ENCODE data around the gene HOXD3.

The HOXD3 gene

GRCh38 chr2:176121190-176122051, 35.7 kb upstream of the HOXD3 start:
- in situ Hi-C loops (cut with MboI; ENCODE audit: low sequenced_read_pairs): no loop called here

- in situ Hi-C loops (cut with MboI; ENCODE audit: low sequenced_read_pairs): no loop called here
Observed at GRCh38 chr2:176122052-176122682, 34.9 kb upstream of the HOXD3 start.

DNA sequence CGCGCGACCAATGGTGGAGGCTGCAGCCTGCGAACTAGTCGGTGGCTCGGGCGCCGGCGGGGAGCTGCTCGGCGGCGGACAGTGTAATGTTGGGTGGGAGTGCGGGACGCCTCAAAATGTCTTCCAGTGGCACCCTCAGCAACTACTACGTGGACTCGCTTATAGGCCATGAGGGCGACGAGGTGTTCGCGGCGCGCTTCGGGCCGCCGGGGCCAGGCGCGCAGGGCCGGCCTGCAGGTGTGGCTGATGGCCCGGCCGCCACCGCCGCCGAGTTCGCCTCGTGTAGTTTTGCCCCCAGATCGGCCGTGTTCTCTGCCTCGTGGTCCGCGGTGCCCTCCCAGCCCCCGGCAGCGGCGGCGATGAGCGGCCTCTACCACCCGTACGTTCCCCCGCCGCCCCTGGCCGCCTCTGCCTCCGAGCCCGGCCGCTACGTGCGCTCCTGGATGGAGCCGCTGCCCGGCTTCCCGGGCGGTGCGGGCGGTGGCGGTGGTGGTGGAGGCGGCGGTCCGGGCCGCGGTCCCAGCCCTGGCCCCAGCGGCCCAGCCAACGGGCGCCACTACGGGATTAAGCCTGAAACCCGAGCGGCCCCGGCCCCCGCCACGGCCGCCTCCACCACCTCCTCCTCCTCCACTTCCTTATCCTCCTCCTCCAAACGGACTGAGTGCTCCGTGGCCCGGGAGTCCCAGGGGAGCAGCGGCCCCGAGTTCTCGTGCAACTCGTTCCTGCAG, 34.3 kb upstream of the HOXD3 start, which contains the start of gene HOXD9:
HOXD9 (plus strand) TSS at position 37 of the 728 bp plus-strand sequence; CDS start at position 87, 50 bp downstream.
- in situ Hi-C loops (cut with MboI; ENCODE audit: low sequenced_read_pairs): no loop called here

DNA sequence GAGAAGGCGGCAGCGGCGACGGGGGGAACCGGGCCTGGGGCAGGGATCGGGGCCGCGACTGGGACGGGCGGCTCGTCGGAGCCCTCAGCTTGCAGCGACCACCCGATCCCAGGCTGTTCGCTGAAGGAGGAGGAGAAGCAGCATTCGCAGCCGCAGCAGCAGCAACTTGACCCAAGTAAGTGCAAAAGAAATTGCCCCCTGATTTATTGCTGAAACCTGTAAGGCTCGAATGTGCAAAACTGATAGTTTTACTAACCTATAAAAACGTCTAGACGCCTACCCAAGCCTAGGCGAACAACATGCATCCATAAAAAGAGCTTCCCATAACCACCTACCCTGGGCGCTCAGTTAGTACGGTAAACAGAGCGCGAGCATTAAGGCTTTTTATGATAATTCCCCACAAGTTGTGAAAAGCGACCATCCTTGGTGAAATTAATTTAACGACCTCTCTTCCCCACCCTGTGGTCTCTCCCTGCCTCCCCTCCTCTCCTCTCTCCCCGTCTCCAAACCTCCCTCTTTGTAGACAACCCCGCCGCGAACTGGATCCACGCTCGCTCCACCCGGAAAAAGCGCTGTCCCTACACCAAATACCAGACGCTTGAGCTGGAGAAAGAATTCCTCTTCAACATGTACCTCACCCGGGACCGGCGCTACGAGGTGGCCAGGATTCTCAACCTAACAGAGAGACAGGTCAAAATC, 33.5 kb upstream of the HOXD3 start:
- in situ Hi-C loops (cut with MboI; ENCODE audit: low sequenced_read_pairs): no loop called here

- in situ Hi-C loops (cut with MboI; ENCODE audit: low sequenced_read_pairs): no loop called here
Observed at GRCh38 chr2:176124110-176124946, 32.8 kb upstream of the HOXD3 start.

DNA sequence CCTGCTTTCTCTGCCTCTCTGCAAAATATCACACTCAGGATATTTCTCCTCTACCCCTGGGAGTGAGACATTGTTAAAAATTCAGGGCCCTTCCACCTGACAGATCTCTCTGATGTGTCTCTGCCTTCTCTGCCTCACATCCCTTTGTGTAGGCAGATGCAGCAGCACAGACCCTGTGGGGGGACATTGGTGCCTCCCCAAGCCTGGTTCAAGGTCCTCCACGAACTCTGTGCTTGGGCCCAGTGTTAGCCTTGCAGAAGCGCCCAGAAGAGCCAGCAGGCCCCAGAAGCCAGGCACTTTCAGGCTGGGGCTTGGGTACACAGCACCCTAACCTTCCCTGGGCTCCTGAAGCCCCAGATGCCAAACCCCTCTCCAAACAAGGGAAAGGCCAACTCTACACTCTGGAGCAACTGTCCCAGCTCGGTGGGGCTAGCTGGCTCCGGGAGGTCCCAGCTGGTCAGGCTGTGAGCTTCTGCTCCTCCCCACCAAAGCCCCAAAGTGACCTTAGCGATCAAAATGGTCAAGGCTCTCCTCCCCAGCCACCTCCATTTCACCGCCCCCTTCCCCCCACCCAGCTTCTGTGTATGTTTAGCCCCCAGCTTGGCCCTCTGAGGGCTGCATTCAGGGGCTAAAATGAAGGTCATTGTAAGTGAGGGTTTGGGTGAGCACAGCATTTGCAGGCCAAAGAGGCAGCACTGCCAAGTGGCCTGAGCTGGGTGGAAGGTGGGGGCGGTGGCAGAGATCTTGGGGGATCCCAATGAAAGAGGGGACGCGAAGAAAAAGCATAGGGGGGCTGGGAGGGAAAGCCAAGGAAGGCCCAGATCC, 31.9 kb upstream of the HOXD3 start:
- in situ Hi-C loops (cut with MboI; ENCODE audit: low sequenced_read_pairs): loop anchor here (25.0 kb wide), 2 partner anchors 537 to 1012 kb away; no protein-coding TSS in a partner anchor

DNA sequence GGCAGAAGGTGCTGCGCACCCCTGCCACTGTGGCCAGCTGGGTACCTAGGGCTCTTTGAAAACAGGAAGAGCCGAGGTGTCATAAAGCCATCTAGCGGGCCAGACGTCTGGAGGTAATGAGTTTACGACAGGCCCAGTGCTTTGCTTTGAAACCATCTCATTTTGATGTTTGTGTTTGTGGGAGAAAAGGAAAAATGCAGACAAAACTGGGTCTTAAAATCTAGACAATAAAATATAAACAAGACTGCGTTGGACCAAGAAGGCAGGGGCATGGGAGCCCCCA, 31.4 kb upstream of the HOXD3 start:
- in situ Hi-C loops (cut with MboI; ENCODE audit: low sequenced_read_pairs): loop anchor here (25.0 kb wide), 2 partner anchors 537 to 1012 kb away; no protein-coding TSS in a partner anchor

DNA sequence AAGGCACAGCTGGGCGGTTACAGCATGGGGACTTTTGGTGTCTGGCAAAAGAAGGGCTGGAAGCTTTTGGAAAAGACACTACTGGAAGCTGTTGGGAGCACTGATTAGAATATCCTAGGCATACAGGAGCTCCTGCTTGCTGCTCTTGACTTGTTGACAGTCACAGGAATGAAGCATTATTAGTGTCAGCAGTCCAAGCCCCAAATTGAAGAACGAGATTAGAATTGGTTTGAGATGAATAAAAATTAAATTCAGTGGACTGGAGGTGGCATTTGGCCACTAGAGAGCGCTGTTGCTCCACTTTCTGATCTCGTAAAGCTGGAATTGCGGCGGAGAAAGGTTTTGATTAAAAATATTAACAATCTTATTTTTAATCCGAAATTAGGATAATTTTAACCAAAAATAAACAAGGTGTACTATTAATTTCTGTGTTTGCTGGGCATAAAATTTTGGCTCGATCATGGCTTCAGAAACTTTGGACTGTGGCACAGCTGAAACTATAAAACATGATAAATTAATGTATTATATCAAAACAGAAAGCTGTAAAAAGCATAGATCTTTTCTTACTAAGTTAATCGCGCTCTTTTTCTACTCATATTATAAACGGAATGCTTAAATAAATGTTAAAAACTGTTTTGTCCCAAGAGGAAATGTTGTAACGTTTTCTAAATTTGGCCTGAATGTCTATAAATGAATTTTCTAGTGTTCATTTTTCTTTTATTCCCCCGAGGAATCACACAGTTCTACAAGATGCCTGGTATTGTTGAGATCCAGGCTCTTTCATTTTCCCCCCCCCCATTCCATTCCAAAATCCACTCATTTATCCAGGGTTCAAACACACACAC, 30.0 kb upstream of the HOXD3 start:
- in situ Hi-C loops (cut with MboI; ENCODE audit: low sequenced_read_pairs): loop anchor here (25.0 kb wide), 2 partner anchors 535 to 1010 kb away; no protein-coding TSS in a partner anchor

DNA sequence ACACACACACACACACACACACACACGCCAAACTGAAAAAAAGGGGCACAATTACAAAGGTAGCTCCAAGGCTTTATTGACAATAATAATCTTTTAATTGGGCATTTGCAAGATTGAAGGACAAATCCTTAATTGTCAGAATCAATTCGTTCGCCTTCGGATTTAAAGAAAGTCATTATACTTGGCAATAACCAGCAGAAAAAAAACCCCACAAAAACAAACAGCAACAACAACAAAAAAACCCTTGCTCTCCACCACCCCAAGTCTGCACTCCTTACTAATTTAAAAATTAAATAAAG, 29.4 kb upstream of the HOXD3 start:
- in situ Hi-C loops (cut with MboI; ENCODE audit: low sequenced_read_pairs): loop anchor here (25.0 kb wide), 2 partner anchors 535 to 1010 kb away; no protein-coding TSS in a partner anchor

DNA sequence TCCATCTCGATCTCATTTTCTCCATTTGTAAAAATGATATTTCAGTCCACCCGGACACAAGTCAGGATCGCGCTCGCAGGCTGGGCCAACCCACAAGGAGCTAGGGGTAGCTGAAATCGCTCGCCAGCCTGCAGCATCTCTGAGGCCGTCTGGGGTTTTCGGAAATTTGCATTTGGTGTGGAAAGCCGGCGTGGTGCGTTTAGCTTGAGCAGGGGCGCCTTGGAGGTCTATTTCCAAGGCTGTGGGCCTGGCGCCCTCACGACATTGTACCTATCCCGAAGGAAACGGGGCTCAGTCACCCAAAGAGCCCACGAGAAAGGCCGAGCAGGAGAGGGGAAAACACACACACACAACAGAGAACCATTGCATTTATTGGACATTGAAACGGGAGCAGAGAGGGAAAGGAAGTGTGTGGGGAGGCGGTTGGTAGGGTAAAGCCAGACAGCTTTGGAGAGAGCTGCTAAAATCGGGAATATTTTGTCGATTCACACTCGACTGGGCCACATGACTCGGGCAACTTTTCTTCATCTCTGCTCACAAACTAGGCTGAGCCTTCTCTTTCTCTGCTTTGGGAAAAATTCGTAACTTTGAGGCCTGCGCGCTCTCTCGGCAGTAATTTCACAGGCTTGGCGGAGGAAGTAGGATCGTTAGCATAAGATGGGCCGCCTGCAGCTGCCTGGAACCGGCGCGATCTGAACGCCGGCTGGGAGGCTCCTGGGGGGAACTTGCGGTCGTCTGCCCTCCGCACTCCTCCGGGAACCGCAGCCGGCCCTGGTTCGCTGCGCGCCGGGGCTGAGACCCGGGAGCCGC, 28.7 kb upstream of the HOXD3 start:
- in situ Hi-C loops (cut with MboI; ENCODE audit: low sequenced_read_pairs): loop anchor here (25.0 kb wide), 2 partner anchors 534 to 1009 kb away; no protein-coding TSS in a partner anchor

DNA sequence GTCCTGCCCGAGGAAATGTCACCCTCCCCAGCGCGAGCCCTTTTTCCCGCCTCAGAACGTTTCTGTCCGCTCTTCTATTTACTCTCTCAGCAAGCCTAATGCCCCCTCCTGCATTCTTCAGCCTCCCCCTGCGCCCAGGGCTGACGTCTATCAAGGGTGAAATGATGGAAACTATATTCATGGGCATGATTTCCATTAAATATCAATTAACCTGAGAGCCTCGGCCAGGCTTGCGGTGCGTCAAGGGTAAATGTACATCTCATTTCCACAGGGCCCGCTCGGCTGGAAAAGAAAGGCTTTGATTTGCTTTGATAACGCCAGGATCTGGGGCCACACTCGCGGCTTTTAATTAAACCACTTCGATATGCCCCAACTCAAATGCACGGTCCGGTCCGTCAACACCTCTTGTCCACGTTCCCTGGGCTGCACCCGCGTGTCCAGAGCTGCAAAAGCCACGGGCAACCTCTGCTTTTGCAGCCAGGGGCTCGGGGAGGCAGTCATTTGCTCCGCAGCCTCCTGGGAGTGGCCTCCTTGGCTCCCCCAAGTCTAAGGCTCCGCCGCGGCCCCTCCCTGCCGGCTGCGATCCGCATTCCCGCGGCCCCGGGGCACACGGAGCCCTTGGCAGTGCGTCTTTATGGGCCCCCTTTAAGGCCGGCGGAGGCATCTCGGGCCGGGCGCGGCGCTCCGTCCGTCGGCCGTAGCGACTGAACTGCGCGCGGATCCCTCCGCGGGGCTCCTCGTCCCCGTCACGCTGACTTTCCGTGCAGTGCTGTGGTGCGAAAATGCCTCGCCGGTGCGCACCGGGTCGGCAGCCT, 27.9 kb upstream of the HOXD3 start, which contains the start of gene HOXD8:
HOXD8 (plus strand) TSS at position 724 of the 815 bp plus-strand sequence. CDS start 662 bp downstream, outside the sequence.
- in situ Hi-C loops (cut with MboI; ENCODE audit: low sequenced_read_pairs): loop anchor here (25.0 kb wide), 2 partner anchors 533 to 1008 kb away; no protein-coding TSS in a partner anchor

DNA sequence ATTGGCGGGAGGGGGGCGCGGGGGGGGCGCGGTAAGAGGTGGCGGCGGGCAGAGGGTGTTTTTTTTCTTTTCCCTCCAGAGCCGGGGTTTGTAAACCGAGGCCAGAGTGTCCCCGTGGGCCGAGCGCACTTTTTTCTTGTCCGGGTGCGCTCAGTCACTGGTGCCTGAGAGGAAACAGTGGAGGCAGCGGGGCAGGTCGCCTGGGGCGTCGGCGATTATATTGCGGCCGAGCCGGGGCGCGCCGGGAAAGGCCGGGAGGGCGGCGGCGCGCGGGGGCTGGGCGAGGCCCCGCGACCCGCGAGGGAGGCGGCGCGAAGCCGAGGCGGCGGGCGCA, 27.3 kb upstream of the HOXD3 start:
- in situ Hi-C loops (cut with MboI; ENCODE audit: low sequenced_read_pairs): loop anchor here (25.0 kb wide), 2 partner anchors 533 to 1008 kb away; no protein-coding TSS in a partner anchor

DNA sequence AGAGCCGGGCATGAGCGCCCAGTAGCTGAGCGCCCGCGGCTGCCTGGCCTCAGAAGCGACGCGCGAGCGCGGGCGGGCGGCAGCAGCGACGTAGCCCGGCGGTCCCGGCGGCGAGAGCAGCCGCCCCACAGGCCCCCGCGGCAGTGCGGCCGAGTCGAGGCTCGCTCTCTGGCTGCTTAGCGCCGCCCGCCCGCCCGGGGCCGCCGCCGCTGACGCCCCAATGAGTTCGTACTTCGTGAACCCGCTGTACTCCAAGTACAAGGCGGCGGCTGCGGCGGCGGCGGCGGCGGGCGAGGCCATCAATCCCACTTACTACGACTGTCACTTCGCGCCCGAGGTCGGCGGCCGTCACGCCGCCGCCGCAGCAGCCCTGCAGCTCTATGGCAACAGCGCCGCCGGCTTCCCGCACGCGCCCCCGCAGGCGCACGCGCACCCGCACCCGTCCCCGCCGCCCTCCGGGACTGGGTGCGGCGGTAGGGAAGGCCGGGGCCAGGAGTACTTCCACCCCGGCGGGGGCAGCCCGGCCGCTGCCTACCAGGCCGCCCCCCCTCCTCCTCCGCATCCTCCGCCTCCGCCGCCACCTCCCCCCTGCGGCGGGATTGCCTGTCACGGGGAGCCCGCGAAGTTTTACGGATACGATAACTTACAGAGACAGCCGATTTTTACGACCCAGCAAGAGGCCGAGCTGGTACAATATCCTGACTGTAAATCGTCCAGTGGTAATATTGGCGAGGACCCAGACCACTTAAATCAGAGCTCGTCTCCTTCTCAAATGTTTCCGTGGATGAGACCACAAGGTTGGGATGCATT, 26.8 kb upstream of the HOXD3 start:
- in situ Hi-C loops (cut with MboI; ENCODE audit: low sequenced_read_pairs): loop anchor here (25.0 kb wide), 2 partner anchors 532 to 1007 kb away; no protein-coding TSS in a partner anchor

DNA sequence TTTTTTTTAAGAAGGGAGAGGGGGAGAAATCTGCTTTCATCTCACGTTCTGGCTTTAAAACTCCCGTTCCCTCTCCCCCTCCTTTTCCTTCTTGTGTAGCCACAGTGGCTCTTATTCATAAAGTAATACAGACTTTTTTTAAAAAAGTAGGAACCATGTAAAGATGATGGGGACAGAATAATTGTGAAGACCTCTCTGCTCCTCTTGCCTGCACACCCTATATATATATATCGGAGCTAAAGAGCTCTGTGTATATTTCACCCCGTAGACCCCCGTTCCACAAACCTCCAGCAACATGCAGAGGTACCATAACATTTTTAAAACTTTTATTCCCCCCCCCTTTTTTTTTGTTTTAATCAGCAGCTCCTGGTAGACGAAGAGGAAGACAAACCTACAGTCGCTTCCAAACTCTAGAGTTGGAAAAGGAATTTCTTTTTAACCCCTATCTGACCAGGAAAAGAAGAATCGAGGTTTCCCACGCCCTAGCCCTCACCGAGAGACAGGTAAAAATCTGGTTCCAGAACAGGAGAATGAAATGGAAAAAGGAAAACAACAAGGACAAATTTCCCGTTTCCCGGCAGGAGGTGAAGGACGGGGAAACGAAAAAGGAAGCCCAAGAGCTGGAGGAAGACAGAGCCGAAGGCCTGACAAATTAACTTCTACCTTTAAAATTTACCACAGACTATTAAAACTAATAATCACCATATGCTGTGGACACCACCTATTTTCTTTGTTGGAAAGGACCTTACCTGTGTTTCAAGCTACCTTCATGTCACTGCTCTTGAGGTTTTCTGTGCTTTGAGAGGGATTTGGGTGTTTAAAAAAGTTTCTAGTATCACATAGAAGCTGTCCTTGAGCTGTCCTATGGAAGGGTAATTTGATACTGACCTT, 25.9 kb upstream of the HOXD3 start:
- in situ Hi-C loops (cut with MboI; ENCODE audit: low sequenced_read_pairs): loop anchor here (25.0 kb wide), 2 partner anchors 531 to 1006 kb away; no protein-coding TSS in a partner anchor

DNA sequence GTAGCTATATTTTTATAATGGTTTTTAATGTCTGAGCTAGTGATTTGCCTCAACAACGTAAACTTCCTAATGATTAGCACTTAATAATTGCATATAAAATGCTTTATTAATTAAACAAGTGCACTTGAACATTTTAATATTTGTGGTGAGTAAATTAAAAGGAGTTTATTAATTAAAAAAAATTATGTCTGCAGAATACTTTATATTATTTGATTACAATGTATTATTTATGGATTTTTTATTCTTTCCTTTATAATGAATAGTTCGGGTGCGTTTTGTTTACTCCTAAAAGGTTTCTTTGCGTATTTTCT, 25.3 kb upstream of the HOXD3 start:
- in situ Hi-C loops (cut with MboI; ENCODE audit: low sequenced_read_pairs): loop anchor here (25.0 kb wide), 2 partner anchors 530 to 1005 kb away; no protein-coding TSS in a partner anchor

All from HL-60/S4 treated with phorbol 12-myristate 13-acetate at 8.2 ng/mL for 4 days and 3 days (cell line).